Hepatocyte (in vitro differentiated cells): ENCODE data around the gene TMSB4X. TPM values are rescaled to one million over a fixed set of nuclear protein-coding genes. Genes with fewer than 3 reads are reported as not detected.

ENCODE experiments used
- DNase-seq: peaks from one replicate; pipeline ENCODE4 v3.0.0-alpha.2; 2016; ENCODE audit warnings: low spot score
- H2AFZ ChIP-seq: fragments of 200-600 bp; sonication (generic); 2 replicates; pipeline ENCODE4 v1.6.0; 2016; ENCODE audit warnings: antibody characterized with exemption, mild to moderate bottlenecking
- H3K27ac ChIP-seq: fragments of 200-600 bp; sonication (generic); 2 replicates; pipeline ENCODE4 v1.5.1; 2016; ENCODE audit warnings: mild to moderate bottlenecking
- H3K27me3 ChIP-seq: fragments of 200-600 bp; sonication (generic); 2 replicates; pipeline ENCODE4 v1.6.1; 2016
- H3K36me3 ChIP-seq: fragments of 200-600 bp; sonication (generic); replicated peaks from 2 replicates; pipeline ENCODE4 v1.5.1; 2016; ENCODE audit warnings: low read depth; ENCODE audit not compliant: insufficient read depth
- H3K4me1 ChIP-seq: fragments of 200-600 bp; sonication (generic); 2 replicates; pipeline ENCODE4 v1.5.1; 2016; ENCODE audit warnings: mild to moderate bottlenecking, moderate library complexity; ENCODE audit not compliant: insufficient read depth
- H3K4me2 ChIP-seq: fragments of 200-600 bp; sonication (generic); 2 replicates; pipeline ENCODE4 v1.6.0; 2016
- H3K4me3 ChIP-seq: fragments of 200-600 bp; sonication (generic); 2 replicates; pipeline ENCODE4 v1.5.1; 2016; ENCODE audit warnings: mild to moderate bottlenecking
- H3K79me2 ChIP-seq: fragments of 200-600 bp; sonication (generic); 2 replicates; pipeline ENCODE4 v1.6.0; 2017; ENCODE audit warnings: mild to moderate bottlenecking
- H3K9me2 ChIP-seq: fragments of 200-600 bp; sonication (generic); replicated peaks from 2 replicates; pipeline ENCODE4 v1.6.0; 2017; ENCODE audit warnings: mild to moderate bottlenecking; ENCODE audit not compliant: insufficient read depth
- H3K9me3 ChIP-seq: fragments of 200-600 bp; sonication (generic); 2 replicates; pipeline ENCODE4 v1.5.1; 2016; ENCODE audit warnings: low read depth, mild to moderate bottlenecking
- H4K20me1 ChIP-seq: fragments of 200-600 bp; sonication (generic); 2 replicates; pipeline ENCODE4 v1.6.0; 2016; ENCODE audit warnings: mild to moderate bottlenecking; ENCODE audit not compliant: insufficient read depth, poor library complexity, severe bottlenecking
- CTCF ChIP-seq: fragments of 200-600 bp; sonication (generic); IDR thresholded peaks from 2 replicates; pipeline ENCODE4 v1.5.1; 2016; ENCODE audit warnings: antibody characterized with exemption, mild to moderate bottlenecking; ENCODE audit not compliant: poor library complexity
- EZH2 ChIP-seq: fragments of 200-600 bp; sonication (generic); IDR thresholded peaks from 2 replicates; pipeline ENCODE4 v1.6.1; 2016; ENCODE audit warnings: antibody characterized with exemption, mild to moderate bottlenecking, borderline replicate concordance
- EZH2phosphoT487 ChIP-seq: fragments of 200-600 bp; sonication (generic); IDR thresholded peaks from one replicate; pipeline ENCODE4 v1.6.1; 2018; ENCODE audit warnings: antibody characterized with exemption, mild to moderate bottlenecking, low read depth, moderate library complexity; ENCODE audit not compliant: unreplicated experiment, severe bottlenecking
- WGBS: methylation state at CpG from one replicate; pipeline ENCODE4 v1.1.6; 2016; ENCODE audit warnings: low lambda C conversion rate; ENCODE audit errors: missing lambda C conversion rate; 5-methylcytosine and 5-hydroxymethylcytosine counted together
- polyA plus RNA-seq: library from polyadenylated mRNA; unstranded; fragments of >200 nt; fragmentation: Nextera tagmentation; extraction: Ambion mirVana; gene quantifications from 2 replicates; pipeline ENCODE4 v1.2.1, GENCODE V29; 2016
- total RNA-seq: library from RNA; depleted of rRNA; stranded (reverse); fragments of >200 nt; gene quantifications from 2 replicates; pipeline ENCODE4 v1.2.3, GENCODE V29; 2014

Gene TMSB4X
- total RNA-seq (6,141 and 6,242 TPM in 2 replicates), polyA plus RNA-seq (9,038 and 9,758 TPM in 2 replicates)

GRCh38 chrX:12974796-12975669, at the start of gene TMSB4X:
TSS of gene TMSB4X (plus strand) at chrX:12975110.
- Histone ChIP-seq H3K4me3 (peak within 1 kb of the TSS; percentile 84), H4K20me1 (peaks cover 9% of the 10 kb centered on the region), H3K27ac (peak within 1 kb of the TSS; percentile 99), H3K79me2 (peaks cover 47% of the 10 kb centered on the region), H3K36me3 (no peaks in the 10 kb centered on the region), H3K9me3 (no peaks in the 10 kb centered on the region), H3K4me1 (peaks cover 31% of the 10 kb centered on the region), H3K4me2 (peak within 1 kb of the TSS; percentile 81), H2AFZ (peak within 1 kb of the TSS; percentile 24), H3K9me2 (no peaks in the 10 kb centered on the region), H3K27me3 (no peaks in the 10 kb centered on the region)
- TF ChIP-seq EZH2phosphoT487 = no peak
- TF ChIP-seq EZH2 = no peak
- TF ChIP-seq CTCF = no peak
- peak; percentile 95 for DNase-seq
- WGBS = 2% methylated on average over 53 of the region's 60 CpGs

GRCh38 chrX:12929701-12930100, 45.2 kb upstream of the TMSB4X start:
- no peaks in the 10 kb centered on the region for H3K36me3 ChIP-seq
- no peaks in the 10 kb centered on the region for H4K20me1 ChIP-seq
- no peak overlapping the region for H3K4me3 ChIP-seq
- no peak overlapping the region for H3K27ac ChIP-seq
- no peak overlapping the region for H2AFZ ChIP-seq
- H3K9me3 ChIP-seq = no peaks in the 10 kb centered on the region
- H3K4me2 ChIP-seq = no peak overlapping the region
- WGBS = 71% methylated on average over 4 of the region's 4 CpGs
- H3K79me2 ChIP-seq = no peaks in the 10 kb centered on the region
- no peak for TF ChIP-seq EZH2phosphoT487
- TF ChIP-seq EZH2 = no peak
- no peak for TF ChIP-seq CTCF
- no peaks in the 10 kb centered on the region for H3K4me1 ChIP-seq
- DNase-seq = no peak
- H3K9me2 ChIP-seq = no peaks in the 10 kb centered on the region
- no peaks in the 10 kb centered on the region for H3K27me3 ChIP-seq

GRCh38 chrX:12930150-12930549, 44.8 kb upstream of the TMSB4X start:
- WGBS = 91% methylated on average over 2 of the region's 2 CpGs
- Histone ChIP-seq H3K4me1 (no peaks in the 10 kb centered on the region), H3K9me2 (no peaks in the 10 kb centered on the region), H3K4me2 (no peak overlapping the region), H2AFZ (no peak overlapping the region), H3K4me3 (no peak overlapping the region), H4K20me1 (no peaks in the 10 kb centered on the region), H3K79me2 (no peaks in the 10 kb centered on the region), H3K27me3 (no peaks in the 10 kb centered on the region), H3K9me3 (no peaks in the 10 kb centered on the region), H3K27ac (no peak overlapping the region), H3K36me3 (no peaks in the 10 kb centered on the region)
- TF ChIP-seq CTCF (no peak), EZH2phosphoT487 (no peak), EZH2 (no peak)
- no peak for DNase-seq
